Middle frontal gyrus (tissue), 1 donor: ENCODE measurements around the gene SELENOT.
"Not testable (repeated sequence)": the region's sequence is repeated elsewhere in the genome, so short reads cannot be mapped to it uniquely, and the experiment has no call there.

Source experiments
- DNase-seq: peaks from one replicate; pipeline ENCODE4 v3.0.0-alpha.2; 2015; ENCODE audit warnings: low spot score; ENCODE audit errors: extremely low spot score

The SELENOT gene

GRCh38 chr3:150607267-150608065 is 4.3 kb downstream of the SELENOT start:
- no peak for DNase-seq

GRCh38 chr3:150609988-150610387 is 6.9 kb downstream of the SELENOT start:
- no peak for DNase-seq

- no peak for DNase-seq
Observed at GRCh38 chr3:150610785-150611184, 7.7 kb downstream of the SELENOT start.

GRCh38 chr3:150611666-150612065 is 8.5 kb downstream of the SELENOT start:
- DNase-seq = no peak

GRCh38 chr3:150612494-150612893 is 9.4 kb downstream of the SELENOT start:
- DNase-seq = no peak

- DNase-seq = no peak
Observed at GRCh38 chr3:150613034-150613433, 9.9 kb downstream of the SELENOT start.

GRCh38 chr3:150613709-150614480 is 10.8 kb downstream of the SELENOT start:
- no peak for DNase-seq

- DNase-seq = no peak
Observed at GRCh38 chr3:150620002-150620689, 17.0 kb downstream of the SELENOT start.

- not testable (repeated sequence) for DNase-seq
Observed at GRCh38 chr3:150622955-150623354, 19.8 kb downstream of the SELENOT start.

GRCh38 chr3:150623945-150624344 is 20.8 kb downstream of the SELENOT start:
- DNase-seq = no peak

- DNase-seq = no peak
Observed at GRCh38 chr3:150626148-150626930, 23.2 kb downstream of the SELENOT start.

GRCh38 chr3:150627557-150627956 is 24.4 kb downstream of the SELENOT start:
- no peak for DNase-seq

GRCh38 chr3:150631515-150632221 is 28.5 kb downstream of the SELENOT start:
- DNase-seq = no peak

- no peak for DNase-seq
Observed at GRCh38 chr3:150635076-150635475, 32.0 kb downstream of the SELENOT start.

GRCh38 chr3:150635526-150635925 is 32.4 kb downstream of the SELENOT start:
- no peak for DNase-seq

- DNase-seq = no peak
Observed at GRCh38 chr3:150636258-150636657, 33.1 kb downstream of the SELENOT start.

- DNase-seq = no peak
Observed at GRCh38 chr3:150639262-150639661, 36.1 kb downstream of the SELENOT start.

GRCh38 chr3:150640256-150640655 is 37.1 kb downstream of the SELENOT start:
- DNase-seq = no peak

- DNase-seq = no peak
Observed at GRCh38 chr3:150653110-150653561, 50.0 kb downstream of the SELENOT start.

- DNase-seq = no peak
Observed at GRCh38 chr3:150656316-150656715, 53.2 kb downstream of the SELENOT start.
